GM18951 (cell line): Measurements from ENCODE around the gene TEKT3.

Experiments used
- POLR2A ChIP-seq: IDR thresholded peaks from 4 replicates; pipeline ENCODE4 v1.6.1; 2011; ENCODE audit warnings: mild to moderate bottlenecking; ENCODE audit not compliant: insufficient read length, insufficient read depth; ENCODE audit errors: extremely low read depth
- in situ Hi-C: fragments of 300-500 bp; cut with MboI; formaldehyde crosslinking; loops from one replicate; pipeline ENCODE4 v1.12.0; 2022; ENCODE audit warnings: low sequenced_read_pairs, mixed read lengths, inconsistent platforms; ENCODE audit not compliant: unreplicated experiment

The TEKT3 gene

GRCh38 chr17:15263680-15264079 is 77.7 kb downstream of the TEKT3 start:
- no peak for TF ChIP-seq POLR2A
- in situ Hi-C loops, result loop anchor here (10.0 kb wide), 1 partner anchor 241 kb away; no protein-coding TSS in a partner anchor

GRCh38 chr17:15263206-15263579 is 78.2 kb downstream of the TEKT3 start:
- TF ChIP-seq POLR2A, result no peak
- in situ Hi-C loops, result loop anchor here (10.0 kb wide), 1 partner anchor 242 kb away; no protein-coding TSS in a partner anchor

GRCh38 chr17:15262291-15263205 is 78.8 kb downstream of the TEKT3 start:
- TF ChIP-seq POLR2A, result no peak
- in situ Hi-C loops, result loop anchor here (10.0 kb wide), 1 partner anchor 242 kb away; no protein-coding TSS in a partner anchor

GRCh38 chr17:15261802-15262290 is 79.6 kb downstream of the TEKT3 start:
- in situ Hi-C loops, result loop anchor here (10.0 kb wide), 1 partner anchor 243 kb away; no protein-coding TSS in a partner anchor

GRCh38 chr17:15261258-15261801 is 80.1 kb downstream of the TEKT3 start:
- TF ChIP-seq POLR2A, result no peak
- in situ Hi-C loops, result loop anchor here (10.0 kb wide), 1 partner anchor 243 kb away; no protein-coding TSS in a partner anchor

More at GRCh38 chr17:15261802-15262290, 79.6 kb downstream of the TEKT3 start:
- no peak for TF ChIP-seq POLR2A

- in situ Hi-C loops, result loop anchor here (10.0 kb wide), 1 partner anchor 244 kb away; no protein-coding TSS in a partner anchor
Observed at GRCh38 chr17:15260376-15261257, 80.8 kb downstream of the TEKT3 start.

GRCh38 chr17:15257796-15258512 is 83.4 kb downstream of the TEKT3 start:
- in situ Hi-C loops, result no loop called here
- TF ChIP-seq POLR2A, result no peak

More at GRCh38 chr17:15260376-15261257, 80.8 kb downstream of the TEKT3 start:
- no peak for TF ChIP-seq POLR2A

GRCh38 chr17:15257258-15257788 is 84.1 kb downstream of the TEKT3 start:
- in situ Hi-C loops, result no loop called here
- no peak for TF ChIP-seq POLR2A

- in situ Hi-C loops, result no loop called here
- no peak for TF ChIP-seq POLR2A
Observed at GRCh38 chr17:15256689-15257088, 84.7 kb downstream of the TEKT3 start.

- in situ Hi-C loops, result no loop called here
- no peak for TF ChIP-seq POLR2A
Observed at GRCh38 chr17:15255713-15256454, 85.5 kb downstream of the TEKT3 start.
